NCI-H2196 treated with DMSO at 0.1 percent for 48 hours (cell line): ENCODE results near the gene UBIAD1.

Experiments used
- DNase-seq: peaks from one replicate; lab custom pipeline; 2025; ENCODE audit not compliant: unreplicated experiment; lab: John Stamatoyannopoulos, UW

The UBIAD1 gene

GRCh38 chr1:11309385-11309784 is 36.4 kb downstream of the UBIAD1 start:
- no peak for DNase-seq

GRCh38 chr1:11311816-11312755 is 39.1 kb downstream of the UBIAD1 start:
- DNase-seq: no peak

- DNase-seq: no peak
These were observed 42.0 kb downstream of the UBIAD1 start for GRCh38 chr1:11314959-11315358.

DNA sequence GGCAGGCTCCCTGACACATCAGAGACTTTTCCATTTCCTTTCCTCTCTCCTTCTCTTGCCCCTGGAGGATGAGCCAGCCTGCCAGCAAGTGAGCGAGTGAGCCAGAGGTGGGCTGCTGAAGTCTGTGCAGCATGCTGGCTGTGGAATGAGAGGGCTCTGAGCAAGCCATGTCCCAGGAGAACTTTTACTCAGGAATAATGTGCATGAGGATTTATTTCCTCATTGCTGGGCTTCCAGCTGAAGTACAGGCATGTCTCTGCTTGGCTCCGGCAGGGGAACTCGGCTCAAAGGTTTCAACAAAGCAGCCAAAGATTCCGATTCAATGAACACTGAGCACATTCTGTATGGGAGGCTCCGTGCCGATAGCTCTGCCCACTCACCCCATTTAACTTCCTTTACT is 43.7 kb downstream of the UBIAD1 start:
- DNase-seq: no peak

- DNase-seq: no peak
These were observed 46.0 kb downstream of the UBIAD1 start for GRCh38 chr1:11318982-11319381.

GRCh38 chr1:11320153-11320936 is 47.3 kb downstream of the UBIAD1 start:
- DNase-seq: no peak

DNA sequence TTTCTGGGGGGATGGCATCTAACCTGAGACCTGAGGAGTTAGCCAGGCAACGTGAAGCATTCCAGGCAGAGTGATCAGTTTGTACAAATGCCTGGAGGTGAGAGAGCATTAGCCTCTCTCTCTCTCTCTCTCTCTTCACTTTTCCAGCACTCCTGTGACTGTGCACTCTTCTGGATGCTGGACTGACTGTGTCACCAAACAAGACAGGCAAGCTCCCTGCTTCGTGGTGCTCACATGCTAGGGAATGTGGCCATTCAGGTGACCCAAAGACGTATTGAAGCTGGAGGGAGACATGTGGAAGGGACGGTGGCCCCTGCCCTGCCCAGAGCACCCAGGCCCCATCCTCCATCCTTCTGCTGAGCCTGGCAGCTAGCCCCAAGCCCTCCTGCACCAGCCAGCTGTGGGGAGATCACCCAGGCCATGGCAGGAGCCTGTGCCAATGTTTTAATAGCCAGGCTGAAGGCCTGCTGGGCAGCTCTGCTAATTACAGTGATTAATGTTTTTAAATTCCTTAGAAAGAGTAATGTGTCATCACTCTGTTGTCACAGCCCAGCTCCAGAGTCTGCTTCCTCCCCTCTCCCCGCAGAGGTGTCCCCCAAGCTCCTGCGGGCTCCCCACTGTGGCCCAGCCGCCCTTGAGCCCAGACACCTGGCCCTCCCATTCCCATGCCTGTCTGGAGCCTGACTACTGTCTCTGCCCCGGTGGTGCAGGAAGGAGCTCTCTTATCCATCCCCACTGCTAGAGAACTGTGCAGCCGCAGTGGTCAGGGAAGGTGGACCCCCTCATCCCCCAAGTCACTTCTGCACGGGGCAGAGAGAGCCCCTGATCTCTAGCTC is 48.9 kb downstream of the UBIAD1 start:
- no peak for DNase-seq

- no peak for DNase-seq
These were observed 51.7 kb downstream of the UBIAD1 start for GRCh38 chr1:11324567-11325165.

- no peak for DNase-seq
These were observed 53.1 kb downstream of the UBIAD1 start for GRCh38 chr1:11326070-11326469.

DNA sequence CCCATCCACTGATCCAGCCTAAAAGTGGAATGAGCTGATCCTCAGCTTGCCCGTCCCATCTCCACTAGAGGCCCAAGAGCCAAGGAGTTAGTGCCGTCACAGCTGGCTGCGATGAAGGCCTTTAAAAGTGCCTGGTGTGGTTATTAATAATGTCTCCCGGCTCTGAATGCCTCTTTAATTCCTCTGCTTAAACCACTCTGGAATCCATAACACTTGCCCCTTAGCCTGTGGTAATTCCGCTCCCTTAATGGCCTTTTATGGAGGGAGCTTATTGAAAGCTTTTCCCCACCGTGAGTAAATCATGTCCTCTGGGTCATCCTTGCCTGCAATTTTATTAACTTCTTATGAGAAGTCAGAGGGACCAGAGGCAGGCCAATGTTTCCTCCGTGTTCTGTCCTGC is 55.4 kb downstream of the UBIAD1 start:
- DNase-seq: no peak

- DNase-seq: no peak
These were observed 57.4 kb downstream of the UBIAD1 start for GRCh38 chr1:11330411-11330810.

- DNase-seq: no peak
These were observed 58.3 kb downstream of the UBIAD1 start for GRCh38 chr1:11331036-11331944.

GRCh38 chr1:11331945-11332546 is 59.0 kb downstream of the UBIAD1 start:
- no peak for DNase-seq

DNA sequence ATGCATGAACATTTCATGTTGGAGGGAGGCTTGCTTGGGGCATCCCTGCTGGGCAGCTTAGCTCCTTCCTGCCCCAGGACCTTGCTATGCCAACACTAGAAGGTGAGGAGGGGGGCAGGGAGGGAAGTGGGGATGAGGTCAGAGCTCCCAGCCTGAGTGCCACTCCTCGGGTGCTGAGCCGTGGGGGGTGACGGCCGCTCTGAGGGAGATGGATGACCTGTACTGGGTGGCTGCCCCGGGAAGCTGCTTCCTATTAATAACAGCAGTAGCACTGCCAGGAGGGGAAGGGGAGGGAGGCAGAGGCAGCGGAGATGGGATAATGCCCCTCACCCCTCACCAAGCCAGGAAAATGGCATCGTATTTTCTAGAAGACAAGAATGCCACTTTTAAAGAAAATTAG is 60.6 kb downstream of the UBIAD1 start:
- no peak for DNase-seq

- DNase-seq: no peak
These were observed 61.3 kb downstream of the UBIAD1 start for GRCh38 chr1:11334261-11334804.

DNA sequence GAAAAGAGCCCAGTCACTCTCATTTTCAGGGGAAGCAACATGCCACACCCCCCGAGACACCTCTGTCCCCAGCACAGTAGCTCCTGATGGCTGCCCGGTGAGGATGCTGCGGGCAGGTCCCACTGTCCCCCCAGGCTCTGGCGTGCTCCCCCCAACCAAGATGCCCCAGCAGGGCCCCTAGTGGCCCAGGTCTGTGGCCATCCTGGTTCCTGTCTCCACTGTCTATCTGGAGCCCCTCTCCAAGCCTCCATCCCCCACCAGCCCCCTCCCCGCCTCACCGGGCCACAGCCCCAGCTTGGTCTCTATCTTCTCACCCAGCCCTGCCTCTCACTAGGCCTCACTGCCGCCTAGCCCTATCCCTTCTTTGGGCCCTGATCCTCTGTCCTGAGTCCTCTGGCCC is 61.8 kb downstream of the UBIAD1 start:
- no peak for DNase-seq

GRCh38 chr1:11335417-11336056 is 62.5 kb downstream of the UBIAD1 start:
- no peak for DNase-seq

- DNase-seq: peak; percentile 17
These were observed 64.6 kb downstream of the UBIAD1 start for GRCh38 chr1:11337580-11338073.
